ENCODE results near the gene URAD. TPM values are rescaled to one million over a fixed set of nuclear protein-coding genes. Genes with fewer than 3 reads are reported as not detected.

URAD gene
- total RNA-seq, 4 donors from 2014 or later: 124 to 265 (median 168) TPM

GRCh38 chr13:27980280-27980998 is 8.1 kb downstream of the URAD start:
- Histone ChIP-seq H3K4me3 (peak overlapping the region; percentile 1 to 61 (median 39)), H3K27ac (peak overlapping the region; percentile 84 to 97 (median 92))
- 4% methylated on average over 46 of the region's 54 CpGs; no CpG with 5 or more reads in 1 of the 2 donors for WGBS, 2 donors (ENCODE audit: low coverage in 1 of 2)

GRCh38 chr13:27979765-27980279 is 8.7 kb downstream of the URAD start:
- no peaks in the 10 kb centered on the region for H3K36me3 ChIP-seq
- intact Hi-C loops (cut with DNase I; ENCODE audit: low total_unique reads): loop anchor here (5.0 to 10.0 kb wide), 3 partner anchors 148 to 1035 kb away; no protein-coding TSS in a partner anchor
- no peak for DNase-seq
- H3K4me3 ChIP-seq: peak overlapping the region; percentile 1 to 61 (median 39)
- 0 to 4% methylated on average over 4 to 15 of the region's 15 CpGs for WGBS, 2 donors (ENCODE audit: low coverage in 1 of 2)
- TF ChIP-seq POLR2A (IDR thresholded peaks at IDR 0.05) (no peak), CTCF (IDR thresholded peaks at IDR 0.05) (no peak), EP300 (IDR thresholded peaks at IDR 0.05; ENCODE audit: low read depth) (no peak), POLR2AphosphoS5 (IDR thresholded peaks at IDR 0.05) (no peak)
- H3K27me3 ChIP-seq: peaks cover 96% of the 10 kb centered on the region
- in situ Hi-C loops (cut with MboI; ENCODE audit: low pct_ligation_motif_present in 1 of 4, low pct_unique_long_range_greater_than_20kb in 1 of 4, low sequenced_read_pairs in 3 of 4): loop anchor here (5.0 to 25.0 kb wide), 9 partner anchors 145 to 1035 kb away; no protein-coding TSS in a partner anchor
- no peaks in the 10 kb centered on the region for H3K9me3 ChIP-seq
- H3K4me1 ChIP-seq: peaks cover 0 to 43% (median 17%) of the 10 kb centered on the region in 4 donors
- peak overlapping the region; percentile 84 to 97 (median 92) for H3K27ac ChIP-seq

More at GRCh38 chr13:27980280-27980998, 8.1 kb downstream of the URAD start:
- H3K9me3 ChIP-seq: no peaks in the 10 kb centered on the region
- intact Hi-C loops (cut with DNase I; ENCODE audit: low total_unique reads) (loop anchor here (5.0 to 10.0 kb wide), 3 partner anchors 148 to 1036 kb away; no protein-coding TSS in a partner anchor), in situ Hi-C loops (cut with MboI; ENCODE audit: low pct_ligation_motif_present in 1 of 4, low pct_unique_long_range_greater_than_20kb in 1 of 4, low sequenced_read_pairs in 3 of 4) (loop anchor here (5.0 to 25.0 kb wide), 7 partner anchors 146 to 1036 kb away; no protein-coding TSS in a partner anchor)
- peak; percentile 63 for DNase-seq
- TF ChIP-seq EP300 (IDR thresholded peaks at IDR 0.05; ENCODE audit: low read depth): no peak
- TF ChIP-seq POLR2A (IDR thresholded peaks at IDR 0.05): peak; percentile 56
- TF ChIP-seq POLR2AphosphoS5 (IDR thresholded peaks at IDR 0.05): peak; percentile 14 to 54 (median 51)
- TF ChIP-seq CTCF (IDR thresholded peaks at IDR 0.05): no peak
- peaks cover 90% of the 10 kb centered on the region for H3K27me3 ChIP-seq
- H3K4me1 ChIP-seq: peaks cover 0 to 43% (median 17%) of the 10 kb centered on the region in 4 donors
- H3K36me3 ChIP-seq: no peaks in the 10 kb centered on the region

GRCh38 chr13:27979001-27979643 is 9.4 kb downstream of the URAD start:
- peaks cover 100% of the 10 kb centered on the region for H3K27me3 ChIP-seq
- in situ Hi-C loops (cut with MboI; ENCODE audit: low pct_ligation_motif_present in 1 of 4, low pct_unique_long_range_greater_than_20kb in 1 of 4, low sequenced_read_pairs in 3 of 4): loop anchor here (10.0 to 25.0 kb wide), 4 partner anchors 442 to 1024 kb away; no protein-coding TSS in a partner anchor
- H3K4me1 ChIP-seq: peaks cover 0 to 44% (median 17%) of the 10 kb centered on the region in 4 donors
- H3K27ac ChIP-seq: peak overlapping the region; percentile 84 to 97 (median 92)
- no peaks in the 10 kb centered on the region for H3K9me3 ChIP-seq
- DNase-seq: peak; percentile 42
- WGBS, 2 donors (ENCODE audit: low coverage in 1 of 2): 6 to 33% methylated on average over 1 to 15 of the region's 15 CpGs
- H3K36me3 ChIP-seq: no peaks in the 10 kb centered on the region
- intact Hi-C loops (cut with DNase I; ENCODE audit: low total_unique reads): no loop called here
- TF ChIP-seq EP300 (IDR thresholded peaks at IDR 0.05; ENCODE audit: low read depth): no peak
- no peak for TF ChIP-seq CTCF (IDR thresholded peaks at IDR 0.05)
- TF ChIP-seq POLR2A (IDR thresholded peaks at IDR 0.05): no peak
- TF ChIP-seq POLR2AphosphoS5 (IDR thresholded peaks at IDR 0.05): no peak
- H3K4me3 ChIP-seq: peak overlapping the region in 3 of 4 donors; percentile 60 to 61 (median 61)

Data from transverse colon (tissue), 4 donors.